ENCODE measurements around the gene FDXR. TPM values are rescaled to one million over a fixed set of nuclear protein-coding genes. Genes with fewer than 3 reads are reported as not detected.
A peak's percentile ranks its signal among the peaks of the same experiment; 100 is the strongest.

The FDXR gene
- total RNA-seq, 1 donor from 2014 or later = 93.1 TPM

DNA sequence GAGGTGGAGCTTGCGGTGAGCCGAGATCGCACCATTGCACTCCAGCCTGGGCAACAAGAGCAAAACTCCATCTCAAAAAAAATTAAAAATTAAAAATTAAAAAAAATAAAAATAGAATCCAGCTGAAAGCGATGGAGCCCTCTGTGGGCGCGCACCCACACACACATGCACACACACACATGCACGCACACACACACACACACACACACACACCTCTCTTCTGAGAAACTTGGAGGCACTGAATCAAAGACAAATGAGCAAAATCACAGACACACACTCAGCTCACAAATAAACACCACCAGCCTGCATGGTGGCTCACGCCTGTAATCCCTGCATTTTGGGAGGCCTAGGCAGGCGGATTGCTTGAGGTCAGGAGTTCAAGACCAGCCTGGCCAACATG lies 30.2 kb upstream of the FDXR start:
- Histone ChIP-seq H3K27ac (no peak overlapping the region), H3K4me3 (no peak overlapping the region), H3K27me3 (no peaks in the 10 kb centered on the region), H3K4me1 (no peaks in the 10 kb centered on the region), H3K36me3 (no peaks in the 10 kb centered on the region), H3K9me3 (no peaks in the 10 kb centered on the region)
- intact Hi-C loops (cut with DNase I) = no loop called here
- TF ChIP-seq, protein P1, sequence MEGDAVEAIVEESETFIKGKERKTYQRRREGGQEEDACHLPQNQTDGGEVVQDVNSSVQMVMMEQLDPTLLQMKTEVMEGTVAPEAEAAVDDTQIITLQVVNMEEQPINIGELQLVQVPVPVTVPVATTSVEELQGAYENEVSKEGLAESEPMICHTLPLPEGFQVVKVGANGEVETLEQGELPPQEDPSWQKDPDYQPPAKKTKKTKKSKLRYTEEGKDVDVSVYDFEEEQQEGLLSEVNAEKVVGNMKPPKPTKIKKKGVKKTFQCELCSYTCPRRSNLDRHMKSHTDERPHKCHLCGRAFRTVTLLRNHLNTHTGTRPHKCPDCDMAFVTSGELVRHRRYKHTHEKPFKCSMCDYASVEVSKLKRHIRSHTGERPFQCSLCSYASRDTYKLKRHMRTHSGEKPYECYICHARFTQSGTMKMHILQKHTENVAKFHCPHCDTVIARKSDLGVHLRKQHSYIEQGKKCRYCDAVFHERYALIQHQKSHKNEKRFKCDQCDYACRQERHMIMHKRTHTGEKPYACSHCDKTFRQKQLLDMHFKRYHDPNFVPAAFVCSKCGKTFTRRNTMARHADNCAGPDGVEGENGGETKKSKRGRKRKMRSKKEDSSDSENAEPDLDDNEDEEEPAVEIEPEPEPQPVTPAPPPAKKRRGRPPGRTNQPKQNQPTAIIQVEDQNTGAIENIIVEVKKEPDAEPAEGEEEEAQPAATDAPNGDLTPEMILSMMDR (IDR thresholded peaks at IDR 0.05) = no peak
- DNase-seq (ENCODE audit: low spot score in 2 of 2) = no peak

DNA sequence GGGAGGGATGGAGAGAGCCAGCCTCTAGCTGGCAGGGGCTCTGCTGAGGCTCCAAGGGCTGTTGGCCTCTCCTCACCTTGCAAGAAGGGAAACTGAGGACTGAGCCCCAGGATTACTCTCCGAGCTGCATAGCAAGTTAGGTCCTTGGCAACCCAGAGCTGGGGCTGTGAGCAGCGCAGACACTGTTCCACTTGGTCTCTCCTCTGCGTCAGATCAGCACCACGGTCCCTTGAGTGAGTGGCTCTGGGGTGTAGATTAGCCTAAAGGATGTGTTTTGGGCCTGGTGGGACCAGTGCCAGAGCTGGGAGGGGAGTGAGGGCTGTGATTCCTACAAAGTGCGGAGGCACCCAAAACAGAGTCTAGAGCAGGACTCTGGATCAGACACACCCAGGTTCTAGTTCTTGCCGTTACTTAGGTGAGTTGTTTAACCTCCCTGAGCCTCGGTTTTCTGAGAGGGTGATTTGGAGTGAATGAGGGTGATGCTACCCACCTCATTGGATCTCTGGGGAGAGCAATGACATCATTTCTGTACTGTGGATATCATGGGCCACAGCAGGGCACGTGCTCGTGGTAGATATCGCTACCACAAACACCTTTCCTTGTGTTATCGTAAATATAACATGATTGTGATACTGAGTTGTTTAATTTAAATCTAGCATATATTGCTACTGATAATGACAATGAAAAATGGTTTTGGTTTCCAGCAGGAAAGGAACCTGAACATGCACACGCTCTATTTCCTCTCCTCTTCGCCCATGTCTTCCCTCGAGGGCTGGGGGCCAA lies 28.8 kb upstream of the FDXR start:
- Histone ChIP-seq H3K27me3 (no peaks in the 10 kb centered on the region), H3K27ac (no peak overlapping the region), H3K9me3 (no peaks in the 10 kb centered on the region), H3K4me1 (no peaks in the 10 kb centered on the region), H3K4me3 (no peak overlapping the region), H3K36me3 (no peaks in the 10 kb centered on the region)
- intact Hi-C loops (cut with DNase I) = no loop called here
- DNase-seq (ENCODE audit: low spot score in 2 of 2) = no peak
- TF ChIP-seq, protein P1 (IDR thresholded peaks at IDR 0.05) = no peak

DNA sequence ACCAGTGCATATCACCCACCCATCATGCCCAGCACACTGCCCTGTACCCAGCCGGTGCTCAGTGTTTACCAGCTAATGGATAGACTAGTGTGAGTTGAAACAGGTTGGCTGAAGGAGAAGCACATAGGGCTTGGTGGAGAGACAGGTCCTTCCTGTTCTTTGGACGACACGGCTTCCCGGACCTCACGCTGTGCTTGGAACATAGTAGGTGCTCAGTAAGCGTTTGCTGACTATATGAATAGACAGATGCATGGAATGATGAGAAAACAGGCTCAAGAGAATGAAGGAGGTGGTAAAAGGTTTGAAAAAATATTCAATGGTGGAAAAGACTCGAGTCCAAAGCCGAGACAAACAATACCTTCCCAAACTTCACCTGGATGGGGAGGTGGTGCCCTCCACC lies 27.4 kb upstream of the FDXR start:
- Histone ChIP-seq H3K27ac (no peak overlapping the region), H3K4me1 (no peaks in the 10 kb centered on the region), H3K4me3 (no peak overlapping the region), H3K36me3 (no peaks in the 10 kb centered on the region), H3K9me3 (no peaks in the 10 kb centered on the region), H3K27me3 (no peaks in the 10 kb centered on the region)
- TF ChIP-seq, protein P1 (IDR thresholded peaks at IDR 0.05) = no peak
- no peak for DNase-seq (ENCODE audit: low spot score in 2 of 2)
- intact Hi-C loops (cut with DNase I) = no loop called here

DNA sequence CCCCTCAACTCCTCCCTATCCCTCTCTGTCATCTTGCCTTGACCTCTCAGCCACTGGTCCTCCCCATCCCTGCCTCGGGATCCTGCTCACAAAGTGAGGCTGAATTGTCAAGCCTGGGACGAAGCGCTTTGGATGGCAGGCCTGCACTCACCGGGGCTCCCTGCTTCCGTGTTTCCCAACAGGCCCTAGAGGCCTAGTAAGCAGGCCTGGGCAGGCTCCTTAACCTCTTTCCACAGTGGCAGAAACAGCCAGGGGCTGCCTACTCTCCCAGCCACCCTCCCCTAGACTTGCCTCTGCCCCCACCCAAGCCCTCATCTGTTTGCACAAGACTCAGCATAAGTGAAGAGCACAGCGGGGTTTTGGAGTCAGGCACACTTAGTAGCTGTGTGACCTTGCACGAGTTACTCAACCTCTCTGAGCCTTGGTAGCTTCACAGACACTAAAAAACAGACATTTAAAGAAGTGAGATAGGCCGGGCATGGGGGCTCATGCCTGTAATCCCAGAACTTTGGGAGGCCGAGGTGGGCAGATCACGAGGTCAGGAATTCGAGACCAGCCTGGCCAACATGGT lies 25.7 kb upstream of the FDXR start:
- H3K27me3 ChIP-seq = peaks cover 6% of the 10 kb centered on the region
- TF ChIP-seq, protein P1 (IDR thresholded peaks at IDR 0.05) = no peak
- peaks cover 0 to 2% of the 10 kb centered on the region in 2 donors for H3K4me1 ChIP-seq
- intact Hi-C loops (cut with DNase I) = no loop called here
- no peaks in the 10 kb centered on the region for H3K9me3 ChIP-seq
- H3K27ac ChIP-seq = no peak overlapping the region
- no peaks in the 10 kb centered on the region for H3K36me3 ChIP-seq
- no peak for DNase-seq (ENCODE audit: low spot score in 2 of 2)
- no peak overlapping the region for H3K4me3 ChIP-seq

DNA sequence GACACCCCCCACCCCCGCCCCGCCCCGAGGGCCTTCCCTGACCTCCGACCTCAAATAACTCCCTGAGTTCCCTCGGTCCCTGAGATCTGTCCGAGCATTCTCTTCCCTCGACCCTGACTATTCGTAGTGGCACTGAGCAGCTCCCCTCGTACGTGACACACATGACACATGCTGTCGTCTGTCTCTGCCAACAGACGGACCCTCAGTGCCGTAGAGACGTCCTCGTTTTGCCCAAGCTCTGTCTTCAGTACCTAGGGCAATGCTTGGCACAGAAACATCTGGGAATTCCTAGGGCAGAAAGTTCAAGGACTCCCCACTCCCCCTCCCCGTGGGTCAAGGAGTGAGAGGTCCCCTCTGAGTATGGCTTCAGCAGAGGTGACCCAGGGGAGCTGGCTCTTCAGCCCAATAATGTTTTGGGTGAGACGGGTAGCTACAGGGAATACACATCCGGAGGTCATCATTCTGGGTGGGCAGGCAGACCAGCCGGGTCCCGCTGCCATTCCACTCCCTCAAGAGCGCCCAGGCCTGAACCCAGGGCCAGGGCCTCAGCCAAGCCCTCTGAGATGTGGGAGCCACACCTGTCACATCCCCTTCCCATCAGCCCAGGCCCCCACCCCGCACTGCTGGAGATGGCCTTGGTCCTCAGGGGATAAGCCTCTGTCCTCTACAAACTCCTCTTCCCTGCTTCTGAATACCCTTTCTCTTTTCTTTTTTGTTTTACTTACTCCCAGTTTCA lies 21.3 kb upstream of the FDXR start:
- intact Hi-C loops (cut with DNase I) = no loop called here
- H3K4me3 ChIP-seq = peak overlapping the region; percentile 48 to 54
- H3K36me3 ChIP-seq = no peaks in the 10 kb centered on the region
- no peaks in the 10 kb centered on the region for H3K9me3 ChIP-seq
- H3K4me1 ChIP-seq = peaks cover 0 to 7% of the 10 kb centered on the region in 2 donors
- H3K27me3 ChIP-seq = peaks cover 12% of the 10 kb centered on the region
- TF ChIP-seq, protein P1 (IDR thresholded peaks at IDR 0.05) = no peak
- H3K27ac ChIP-seq = no peak overlapping the region
- DNase-seq (ENCODE audit: low spot score in 2 of 2) = no peak
